ENCODE results near the gene CYFIP1.

Gene CYFIP1

DNA sequence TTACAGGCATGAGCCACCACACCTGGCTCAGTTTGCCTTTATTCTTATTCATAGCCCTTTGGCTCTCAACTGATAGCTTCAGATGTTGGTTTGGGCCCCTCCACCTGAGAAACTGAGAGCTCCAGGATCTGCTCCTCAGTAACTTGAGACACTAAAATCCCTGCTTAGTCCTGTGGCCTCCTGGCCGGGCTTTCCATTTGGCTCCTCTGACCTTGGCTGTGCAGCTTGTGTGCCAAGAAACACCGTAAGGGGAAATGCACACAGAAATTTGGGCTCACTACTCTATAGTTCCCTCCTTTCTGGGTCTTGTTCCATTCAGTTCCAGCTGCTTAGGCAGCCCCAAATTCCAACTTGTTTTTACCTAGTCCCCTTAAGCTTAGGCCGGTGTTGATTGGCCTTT, 116.8 kb downstream of the CYFIP1 start:
- H2AFZ ChIP-seq = no peak overlapping the region
- H3K27ac ChIP-seq = no peak overlapping the region

GRCh38 chr15:22861161-22861560, 119.0 kb downstream of the CYFIP1 start:
- H3K9me3 ChIP-seq (ENCODE audit: control insufficient read depth, low read length) = no peaks in the 10 kb centered on the region
- H3K4me3 ChIP-seq (ENCODE audit: low read depth, low read length) = no peak overlapping the region
- H3K27ac ChIP-seq = no peak overlapping the region
- H3K27me3 ChIP-seq (ENCODE audit: control insufficient read depth, insufficient read depth, low read length) = no peaks in the 10 kb centered on the region
- H3K36me3 ChIP-seq (ENCODE audit: control insufficient read depth, insufficient read depth, low read length) = no peaks in the 10 kb centered on the region
- no peaks in the 10 kb centered on the region for H3K4me1 ChIP-seq
- H3K79me2 ChIP-seq = no peaks in the 10 kb centered on the region
- no peak overlapping the region for H2AFZ ChIP-seq
- no peak overlapping the region for H3K9ac ChIP-seq
- no peak overlapping the region for H3K4me2 ChIP-seq (ENCODE audit: low read length)
- no peak for TF ChIP-seq CTCF (IDR thresholded peaks at IDR 0.05)

More for the DNA sequence above, 116.8 kb downstream of the CYFIP1 start:
- TF ChIP-seq CTCF (IDR thresholded peaks at IDR 0.05) = no peak
- Histone ChIP-seq H3K9ac (no peak overlapping the region), H3K27me3 (ENCODE audit: control insufficient read depth, insufficient read depth, low read length) (no peaks in the 10 kb centered on the region), H3K9me3 (ENCODE audit: control insufficient read depth, low read length) (no peaks in the 10 kb centered on the region), H3K36me3 (ENCODE audit: control insufficient read depth, insufficient read depth, low read length) (no peaks in the 10 kb centered on the region), H3K4me2 (ENCODE audit: low read length) (no peak overlapping the region), H3K4me1 (no peaks in the 10 kb centered on the region), H3K79me2 (no peaks in the 10 kb centered on the region), H3K4me3 (ENCODE audit: low read depth, low read length) (no peak overlapping the region)

DNA sequence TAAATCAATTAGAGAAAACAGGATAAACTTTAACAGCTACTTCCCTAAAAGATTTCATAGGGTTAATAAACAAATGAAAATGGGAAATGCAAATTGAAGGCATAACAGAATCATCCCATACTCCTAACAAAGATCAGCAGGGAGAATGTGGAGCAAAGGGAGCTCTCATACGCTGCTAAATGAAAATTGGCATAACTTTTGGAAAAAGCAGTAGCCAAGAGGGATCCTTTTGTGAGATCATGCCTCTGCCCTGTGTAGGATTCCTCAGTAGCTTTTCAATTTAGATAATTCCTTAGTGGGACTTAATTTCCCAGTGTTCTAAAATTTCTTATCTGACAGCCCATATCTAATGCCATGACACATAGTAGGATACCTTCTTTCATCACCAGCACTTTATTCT, 123.5 kb downstream of the CYFIP1 start:
- Histone ChIP-seq H3K4me3 (ENCODE audit: low read depth, low read length) (no peak overlapping the region), H3K27ac (no peak overlapping the region), H3K4me1 (no peaks in the 10 kb centered on the region), H3K9me3 (ENCODE audit: control insufficient read depth, low read length) (no peaks in the 10 kb centered on the region), H3K9ac (no peak overlapping the region), H3K36me3 (ENCODE audit: control insufficient read depth, insufficient read depth, low read length) (no peaks in the 10 kb centered on the region), H2AFZ (no peak overlapping the region), H3K79me2 (no peaks in the 10 kb centered on the region), H3K27me3 (ENCODE audit: control insufficient read depth, insufficient read depth, low read length) (no peaks in the 10 kb centered on the region), H3K4me2 (ENCODE audit: low read length) (no peak overlapping the region)
- TF ChIP-seq CTCF (IDR thresholded peaks at IDR 0.05) = no peak

- no peak overlapping the region for H3K4me2 ChIP-seq (ENCODE audit: low read length)
- no peaks in the 10 kb centered on the region for H3K9me3 ChIP-seq (ENCODE audit: control insufficient read depth, low read length)
- H3K9ac ChIP-seq = no peak overlapping the region
- H3K4me1 ChIP-seq = no peaks in the 10 kb centered on the region
- H3K27ac ChIP-seq = no peak overlapping the region
- H3K27me3 ChIP-seq (ENCODE audit: control insufficient read depth, insufficient read depth, low read length) = no peaks in the 10 kb centered on the region
- no peaks in the 10 kb centered on the region for H3K36me3 ChIP-seq (ENCODE audit: control insufficient read depth, insufficient read depth, low read length)
- H3K4me3 ChIP-seq (ENCODE audit: low read depth, low read length) = no peak overlapping the region
- no peak overlapping the region for H2AFZ ChIP-seq
- H3K79me2 ChIP-seq = no peaks in the 10 kb centered on the region
- no peak for TF ChIP-seq CTCF (IDR thresholded peaks at IDR 0.05)
Measured at GRCh38 chr15:22855791-22856190, 124.4 kb downstream of the CYFIP1 start.

GRCh38 chr15:22851513-22851912, 128.7 kb downstream of the CYFIP1 start:
- H3K4me3 ChIP-seq (ENCODE audit: low read depth, low read length) = no peak overlapping the region
- no peak overlapping the region for H2AFZ ChIP-seq
- no peak overlapping the region for H3K4me2 ChIP-seq (ENCODE audit: low read length)
- no peaks in the 10 kb centered on the region for H3K9me3 ChIP-seq (ENCODE audit: control insufficient read depth, low read length)
- H3K4me1 ChIP-seq = no peaks in the 10 kb centered on the region
- H3K36me3 ChIP-seq (ENCODE audit: control insufficient read depth, insufficient read depth, low read length) = no peaks in the 10 kb centered on the region
- no peaks in the 10 kb centered on the region for H3K79me2 ChIP-seq
- no peak overlapping the region for H3K9ac ChIP-seq
- H3K27ac ChIP-seq = no peak overlapping the region
- TF ChIP-seq CTCF (IDR thresholded peaks at IDR 0.05) = no peak
- H3K27me3 ChIP-seq (ENCODE audit: control insufficient read depth, insufficient read depth, low read length) = no peaks in the 10 kb centered on the region
